Measurements from ENCODE around the gene PRRC2B.

DNA sequence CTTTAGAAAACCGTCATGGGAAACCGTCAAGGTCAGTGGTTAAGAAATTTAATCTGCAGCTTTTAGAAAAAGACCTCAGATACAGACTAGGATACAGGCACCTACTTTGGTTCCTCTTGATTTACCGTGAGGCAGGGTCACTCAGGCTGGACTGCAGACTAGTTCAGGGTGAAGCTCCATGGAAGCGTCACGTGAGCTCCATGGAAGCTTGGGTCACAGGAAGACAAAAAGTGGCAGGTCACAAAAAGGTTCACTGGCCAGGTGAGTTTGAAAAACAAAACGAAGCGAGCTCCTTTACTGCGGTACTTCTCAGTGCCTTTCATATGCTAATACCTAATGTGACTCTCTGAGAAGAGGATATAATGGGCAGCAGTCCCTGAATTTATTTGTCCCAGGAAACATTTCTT is 43.0 kb downstream of the PRRC2B start:
- TF ChIP-seq, protein P1, sequence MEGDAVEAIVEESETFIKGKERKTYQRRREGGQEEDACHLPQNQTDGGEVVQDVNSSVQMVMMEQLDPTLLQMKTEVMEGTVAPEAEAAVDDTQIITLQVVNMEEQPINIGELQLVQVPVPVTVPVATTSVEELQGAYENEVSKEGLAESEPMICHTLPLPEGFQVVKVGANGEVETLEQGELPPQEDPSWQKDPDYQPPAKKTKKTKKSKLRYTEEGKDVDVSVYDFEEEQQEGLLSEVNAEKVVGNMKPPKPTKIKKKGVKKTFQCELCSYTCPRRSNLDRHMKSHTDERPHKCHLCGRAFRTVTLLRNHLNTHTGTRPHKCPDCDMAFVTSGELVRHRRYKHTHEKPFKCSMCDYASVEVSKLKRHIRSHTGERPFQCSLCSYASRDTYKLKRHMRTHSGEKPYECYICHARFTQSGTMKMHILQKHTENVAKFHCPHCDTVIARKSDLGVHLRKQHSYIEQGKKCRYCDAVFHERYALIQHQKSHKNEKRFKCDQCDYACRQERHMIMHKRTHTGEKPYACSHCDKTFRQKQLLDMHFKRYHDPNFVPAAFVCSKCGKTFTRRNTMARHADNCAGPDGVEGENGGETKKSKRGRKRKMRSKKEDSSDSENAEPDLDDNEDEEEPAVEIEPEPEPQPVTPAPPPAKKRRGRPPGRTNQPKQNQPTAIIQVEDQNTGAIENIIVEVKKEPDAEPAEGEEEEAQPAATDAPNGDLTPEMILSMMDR (IDR thresholded peaks at IDR 0.05; ENCODE audit: poor library complexity) = no peak
- TF ChIP-seq EZH2 (IDR thresholded peaks at IDR 0.05; ENCODE audit: borderline replicate concordance) = no peak
